ENCODE measurements around the gene EZR. TPM values are rescaled to one million over a fixed set of nuclear protein-coding genes. Genes with fewer than 3 reads are reported as not detected.

Gene EZR
- total and polyA plus RNA-seq, 2 of the 8 experiments (the other 6 are each of a cell fraction or from before 2014, with no cell fraction given), result 122 to 286 TPM

DNA sequence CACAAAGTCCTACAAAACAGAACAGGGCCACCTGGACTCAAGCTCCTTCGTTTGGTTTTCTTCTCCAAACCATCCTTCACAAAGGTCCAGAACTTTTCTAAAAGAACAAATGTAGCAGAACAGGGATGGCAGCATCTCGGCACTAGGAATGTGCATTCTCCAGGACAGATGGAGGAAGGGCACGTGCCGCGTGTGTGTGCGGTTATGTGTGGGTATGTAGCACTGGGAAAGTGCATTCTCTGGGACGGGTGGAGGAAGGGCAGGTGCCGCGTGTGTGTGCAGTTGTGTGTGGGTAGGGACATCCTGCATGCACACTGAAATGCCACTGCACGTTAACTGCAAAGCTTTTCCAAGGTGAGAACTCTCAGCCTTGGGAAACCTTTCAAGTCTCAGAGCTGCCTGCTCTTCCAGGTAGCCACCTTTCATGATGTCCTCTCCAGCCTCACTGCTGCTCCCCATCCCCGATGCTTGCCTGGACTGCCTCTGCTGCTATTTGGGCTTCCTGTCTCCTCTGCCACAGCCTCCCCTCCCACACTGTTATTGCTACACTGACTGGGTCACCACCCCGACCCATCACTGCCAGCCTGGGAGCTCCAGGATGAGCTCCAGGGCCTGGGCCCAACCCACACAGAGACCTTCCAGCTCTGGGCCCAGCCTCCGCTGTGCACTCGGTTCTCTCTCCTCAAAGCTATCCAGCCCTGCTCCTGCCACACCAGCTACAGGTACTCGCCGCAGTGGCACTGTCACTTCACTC, 47.6 kb downstream of the EZR start:
- Histone ChIP-seq H2BK15ac (ENCODE audit: low read length) (no peak overlapping the region), H3K79me1 (ENCODE audit: low read depth, low read length) (peaks cover 7% of the 10 kb centered on the region), H3K9ac (replicated peaks in 1 of 4; ENCODE audit: extremely low read depth in 1 of 4, low read depth in 3 of 4, low read length in 3 of 4) (peak overlapping the region in 1 of 4 experiments; percentile 5; a peak in 1 of 7 replicates), H2BK5ac (ENCODE audit: low read depth, low read length) (peak overlapping the region; percentile 52; the same call in 1 of the 2 replicates), H3K14ac (ENCODE audit: insufficient read length) (no peak overlapping the region), H3K56ac (replicated peaks; ENCODE audit: insufficient read length, low read depth, low read length) (no peak overlapping the region), H2AFZ (ENCODE audit: low read length) (no peak overlapping the region), H2BK20ac (ENCODE audit: low read length) (no peak overlapping the region), H4K91ac (replicated peaks; ENCODE audit: insufficient read length, low read length) (no peak overlapping the region), H2BK12ac (ENCODE audit: low read depth, low read length) (no peak overlapping the region), H3K4me2 (ENCODE audit: insufficient read depth in 1 of 2, low read depth in 2 of 2, low read length in 2 of 2) (no peak overlapping the region), H3K27ac (ENCODE audit: low read depth, low read length) (peak overlapping the region; percentile 21; the same call in 1 of the 2 replicates), H3K9me3 (ENCODE audit: insufficient read depth in 2 of 2, low read depth in 1 of 2, low read length in 1 of 2) (no peaks in the 10 kb centered on the region), H3K23me2 (ENCODE audit: low read depth, low read length) (no peaks in the 10 kb centered on the region; the same call in 1 of the 2 replicates), H4K5ac (ENCODE audit: insufficient read length, low read depth, low read length) (no peak overlapping the region), H3K36me3 (ENCODE audit: control insufficient read depth in 2 of 4, insufficient read depth in 4 of 4, low read length in 3 of 4) (peaks cover 57 to 100% (median 87%) of the 10 kb centered on the region in 4 experiments), H4K20me1 (replicated peaks in 1 of 2; ENCODE audit: control insufficient read depth in 1 of 2, insufficient read depth in 2 of 2, low read length in 2 of 2) (peaks cover 12 to 35% of the 10 kb centered on the region in 2 experiments), H4K8ac (ENCODE audit: extremely low read depth, insufficient read depth, low read length) (peak overlapping the region; percentile 69), H3K27me3 (replicated peaks in 1 of 4; ENCODE audit: control insufficient read depth in 3 of 4, extremely low read depth in 1 of 4, insufficient read depth in 3 of 4, low read length in 3 of 4) (no peaks in the 10 kb centered on the region), H3K4ac (replicated peaks; ENCODE audit: insufficient read length, low read depth, low read length) (no peak overlapping the region), H3K18ac (ENCODE audit: extremely low read depth, low read length) (no peak overlapping the region), H3K79me2 (ENCODE audit: control insufficient read depth in 1 of 2, insufficient read depth in 2 of 2, low read length in 2 of 2) (peaks cover 0 to 25% of the 10 kb centered on the region in 2 experiments; a peak in 1 of 4 replicates), H2BK120ac (replicated peaks; ENCODE audit: low read depth, low read length) (no peak overlapping the region), H2AK5ac (ENCODE audit: low read depth, low read length) (no peak overlapping the region), H3K4me1 (replicated peaks in 1 of 4; ENCODE audit: control insufficient read depth in 3 of 4, insufficient read depth in 4 of 4, low read length in 3 of 4) (peaks cover 0 to 5% (median 0%) of the 10 kb centered on the region in 4 experiments; a peak in 2 of 7 replicates), H3K23ac (ENCODE audit: insufficient read length) (no peak overlapping the region), H3K4me3 (ENCODE audit: extremely low read depth in 1 of 4, insufficient read depth in 2 of 4, low read depth in 3 of 4, low read length in 4 of 4) (no peak overlapping the region)
- DNase-seq (ENCODE audit: low read depth in 1 of 2, low spot score in 2 of 2) (no peak), FAIRE-seq (no peak)
- ChIA-PET CTCF (ENCODE audit: partially characterized antibody) (interaction anchor here (0.6 to 3.6 kb wide), 9 partner anchors 10 to 209 kb away, joined by 3 to 19 read pairs (median 5); no protein-coding TSS in a partner anchor), POLR2A (ENCODE audit: partially characterized antibody) (interaction anchor here (1.2 to 4.7 kb wide), 6 partner anchors 7 to 34 kb away, joined by 3 to 20 read pairs (median 6); no protein-coding TSS in a partner anchor)
- no peak for TF ChIP-seq EGR1 (IDR thresholded peaks at IDR 0.05; ENCODE audit: borderline replicate concordance, low read depth, low read length)
- TF ChIP-seq GTF2F1 (IDR thresholded peaks at IDR 0.05; ENCODE audit: borderline replicate concordance, low read depth, low read length), result no peak
- TF ChIP-seq MAFK (IDR thresholded peaks at IDR 0.05; ENCODE audit: low read depth, low read length), result no peak
- no peak for TF ChIP-seq EZH2 (IDR thresholded peaks at IDR 0.05; ENCODE audit: low read depth, low read length, severe bottlenecking)
- TF ChIP-seq POLR2AphosphoS5 (IDR thresholded peaks at IDR 0.05; ENCODE audit: low read depth, low read length), result peak; percentile 43; the same call in 1 of the 2 replicates
- TF ChIP-seq KDM5A (IDR thresholded peaks at IDR 0.05; ENCODE audit: low read length), result no peak
- TF ChIP-seq SP4 (IDR thresholded peaks at IDR 0.05; ENCODE audit: low read length), result no peak
- WGBS, 2 experiments (ENCODE audit: extremely low coverage in 1 of 2, insufficient coverage in 1 of 2, insufficient read length in 1 of 2, insufficient replicate concordance in 2 of 2, low coverage in 1 of 2, low lambda C conversion rate in 2 of 2, missing lambda C conversion rate in 1 of 2), result 95% methylated on average over 16 of the region's 16 CpGs; no CpG with 5 or more reads in 1 of the 2 experiments
